ENCODE data around the gene SPOP. TPM values are rescaled to one million over a fixed set of nuclear protein-coding genes. Genes with fewer than 3 reads are reported as not detected.
A peak's percentile ranks its signal among the peaks of the same experiment; 100 is the strongest.

The SPOP gene
- total RNA-seq, 1 experiment from 2014 or later: 58.0 TPM

DNA sequence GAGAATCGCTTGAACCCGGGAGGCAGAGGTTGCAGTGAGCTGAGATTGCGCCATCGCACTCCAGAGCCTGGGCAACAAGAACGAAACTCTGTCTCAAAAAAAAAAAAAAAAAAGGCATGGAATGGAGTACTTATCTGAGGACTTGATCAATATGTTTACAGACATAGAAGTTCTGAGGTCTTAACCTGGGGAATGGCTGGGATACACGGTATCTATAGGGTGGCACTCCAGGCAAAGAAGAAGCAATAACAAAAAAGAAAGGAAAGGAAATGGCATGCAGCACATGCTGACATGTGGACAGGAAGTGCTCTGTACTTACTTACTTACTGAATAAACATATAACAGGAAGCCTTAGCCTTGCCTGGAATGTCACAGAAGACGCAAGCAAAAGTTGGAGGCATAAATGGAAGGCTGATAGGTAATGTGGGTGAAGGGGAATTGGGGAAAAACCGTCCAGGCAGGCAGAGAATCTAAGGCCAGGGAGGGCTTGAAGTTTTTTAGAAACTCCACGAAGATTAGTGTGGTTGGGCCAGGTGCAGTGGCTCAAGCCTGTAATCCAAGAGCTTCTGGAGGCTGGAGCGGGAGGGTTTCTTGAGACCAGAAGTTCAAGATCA, 10.1 kb upstream of the SPOP start:
- no peaks in the 10 kb centered on the region for H3K9me3 ChIP-seq (ENCODE audit: control insufficient read depth, insufficient read depth, low read depth, low read length)
- no peak overlapping the region for H3K4me3 ChIP-seq (ENCODE audit: low read depth in 2 of 2, low read length in 2 of 2)
- peak overlapping the region; percentile 2; the same call in 1 of the 2 replicates for H3K27ac ChIP-seq (ENCODE audit: low read length)
- ATAC-seq: peak; percentile 47; the same call in 1 of the 2 replicates
- intact Hi-C loops (cut with micrococcal nuclease; ENCODE audit: unreplicated experiment) (no loop called here), in situ Hi-C loops (cut with HindIII; ENCODE audit: low pct_unique_long_range_greater_than_20kb, low sequenced_read_pairs) (no loop called here)
- ChIA-PET POLR2A (no interaction called here), CTCF (interaction anchor here (0.6 kb wide), 1 partner anchor 248 kb away, joined by 8 read pairs; no protein-coding TSS in a partner anchor)
- no peaks in the 10 kb centered on the region for H3K36me3 ChIP-seq (ENCODE audit: control insufficient read depth, insufficient read depth, low read length)
- DNase-seq (ENCODE audit: low read depth, low spot score): no peak
- H3K4me1 ChIP-seq (ENCODE audit: control insufficient read depth, insufficient read depth, low read length): no peaks in the 10 kb centered on the region
- no TSS peak for BruUV-seq (replicated peaks)
- H3K27me3 ChIP-seq (ENCODE audit: control insufficient read depth, insufficient read depth, low read length): no peaks in the 10 kb centered on the region
- no peak for TF ChIP-seq TCF7L2 (IDR thresholded peaks at IDR 0.05; ENCODE audit: low read depth, low read length)
- TF ChIP-seq, protein P1, sequence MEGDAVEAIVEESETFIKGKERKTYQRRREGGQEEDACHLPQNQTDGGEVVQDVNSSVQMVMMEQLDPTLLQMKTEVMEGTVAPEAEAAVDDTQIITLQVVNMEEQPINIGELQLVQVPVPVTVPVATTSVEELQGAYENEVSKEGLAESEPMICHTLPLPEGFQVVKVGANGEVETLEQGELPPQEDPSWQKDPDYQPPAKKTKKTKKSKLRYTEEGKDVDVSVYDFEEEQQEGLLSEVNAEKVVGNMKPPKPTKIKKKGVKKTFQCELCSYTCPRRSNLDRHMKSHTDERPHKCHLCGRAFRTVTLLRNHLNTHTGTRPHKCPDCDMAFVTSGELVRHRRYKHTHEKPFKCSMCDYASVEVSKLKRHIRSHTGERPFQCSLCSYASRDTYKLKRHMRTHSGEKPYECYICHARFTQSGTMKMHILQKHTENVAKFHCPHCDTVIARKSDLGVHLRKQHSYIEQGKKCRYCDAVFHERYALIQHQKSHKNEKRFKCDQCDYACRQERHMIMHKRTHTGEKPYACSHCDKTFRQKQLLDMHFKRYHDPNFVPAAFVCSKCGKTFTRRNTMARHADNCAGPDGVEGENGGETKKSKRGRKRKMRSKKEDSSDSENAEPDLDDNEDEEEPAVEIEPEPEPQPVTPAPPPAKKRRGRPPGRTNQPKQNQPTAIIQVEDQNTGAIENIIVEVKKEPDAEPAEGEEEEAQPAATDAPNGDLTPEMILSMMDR (IDR thresholded peaks at IDR 0.05): no peak
- TF ChIP-seq, protein P2, sequence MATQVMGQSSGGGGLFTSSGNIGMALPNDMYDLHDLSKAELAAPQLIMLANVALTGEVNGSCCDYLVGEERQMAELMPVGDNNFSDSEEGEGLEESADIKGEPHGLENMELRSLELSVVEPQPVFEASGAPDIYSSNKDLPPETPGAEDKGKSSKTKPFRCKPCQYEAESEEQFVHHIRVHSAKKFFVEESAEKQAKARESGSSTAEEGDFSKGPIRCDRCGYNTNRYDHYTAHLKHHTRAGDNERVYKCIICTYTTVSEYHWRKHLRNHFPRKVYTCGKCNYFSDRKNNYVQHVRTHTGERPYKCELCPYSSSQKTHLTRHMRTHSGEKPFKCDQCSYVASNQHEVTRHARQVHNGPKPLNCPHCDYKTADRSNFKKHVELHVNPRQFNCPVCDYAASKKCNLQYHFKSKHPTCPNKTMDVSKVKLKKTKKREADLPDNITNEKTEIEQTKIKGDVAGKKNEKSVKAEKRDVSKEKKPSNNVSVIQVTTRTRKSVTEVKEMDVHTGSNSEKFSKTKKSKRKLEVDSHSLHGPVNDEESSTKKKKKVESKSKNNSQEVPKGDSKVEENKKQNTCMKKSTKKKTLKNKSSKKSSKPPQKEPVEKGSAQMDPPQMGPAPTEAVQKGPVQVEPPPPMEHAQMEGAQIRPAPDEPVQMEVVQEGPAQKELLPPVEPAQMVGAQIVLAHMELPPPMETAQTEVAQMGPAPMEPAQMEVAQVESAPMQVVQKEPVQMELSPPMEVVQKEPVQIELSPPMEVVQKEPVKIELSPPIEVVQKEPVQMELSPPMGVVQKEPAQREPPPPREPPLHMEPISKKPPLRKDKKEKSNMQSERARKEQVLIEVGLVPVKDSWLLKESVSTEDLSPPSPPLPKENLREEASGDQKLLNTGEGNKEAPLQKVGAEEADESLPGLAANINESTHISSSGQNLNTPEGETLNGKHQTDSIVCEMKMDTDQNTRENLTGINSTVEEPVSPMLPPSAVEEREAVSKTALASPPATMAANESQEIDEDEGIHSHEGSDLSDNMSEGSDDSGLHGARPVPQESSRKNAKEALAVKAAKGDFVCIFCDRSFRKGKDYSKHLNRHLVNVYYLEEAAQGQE (IDR thresholded peaks at IDR 0.05; ENCODE audit: insufficient read depth in 1 of 2, low read depth in 2 of 2, low read length in 1 of 2): no peak
- no peak for TF ChIP-seq SIN3A (IDR thresholded peaks at IDR 0.05; ENCODE audit: borderline replicate concordance, insufficient read depth, low read depth, low read length)
- no peak for TF ChIP-seq POLR2AphosphoS5 (IDR thresholded peaks at IDR 0.05; ENCODE audit: low read depth, low read length)

DNA sequence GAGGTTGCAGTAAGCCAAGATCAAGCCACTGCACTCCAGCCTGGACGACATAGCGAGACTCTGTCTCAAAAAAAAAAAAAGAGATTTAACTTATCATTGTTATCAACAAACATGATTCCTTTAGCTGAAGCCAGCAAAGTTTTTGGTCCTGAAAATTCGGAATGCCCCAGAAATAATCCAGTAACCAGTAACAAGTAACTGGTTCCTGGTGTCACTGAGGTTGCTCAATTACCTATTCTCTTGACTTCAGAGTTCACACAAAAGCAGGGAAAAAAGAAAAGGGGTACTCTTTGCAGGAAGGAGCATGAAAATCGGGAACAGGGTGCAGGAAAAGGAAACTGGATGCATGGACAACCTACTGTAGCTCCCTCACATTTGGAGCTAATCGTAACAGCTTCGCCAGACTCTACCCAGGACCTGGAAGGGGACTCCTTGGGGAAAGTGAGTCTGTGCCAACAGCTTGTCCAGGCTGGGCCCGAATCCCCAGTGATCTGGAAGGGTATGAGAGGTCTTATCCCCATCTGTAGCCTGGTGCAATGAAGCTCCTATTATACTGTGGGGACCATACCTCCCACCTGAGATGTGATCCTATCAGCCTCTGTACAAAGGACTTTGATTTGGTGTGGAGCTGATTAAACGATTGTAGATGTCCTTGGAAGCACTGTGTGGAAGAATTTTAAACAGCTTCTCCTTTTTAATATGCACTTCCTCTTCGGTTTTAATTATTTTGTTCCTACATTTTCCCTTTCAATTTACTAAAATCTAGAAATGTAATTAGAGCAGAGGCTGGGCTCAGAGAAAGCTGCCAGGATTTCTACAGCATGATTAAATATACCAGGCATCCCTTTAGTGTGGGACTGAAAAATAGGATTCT, 3.4 kb upstream of the SPOP start:
- CTCF ChIA-PET: interaction anchor here (0.6 kb wide), 1 partner anchor 9 kb away, joined by 4 read pairs; no protein-coding TSS in a partner anchor
- no peaks in the 10 kb centered on the region for H3K9me3 ChIP-seq (ENCODE audit: control insufficient read depth, insufficient read depth, low read depth, low read length)
- H3K4me3 ChIP-seq (ENCODE audit: low read depth in 2 of 2, low read length in 2 of 2): no peak overlapping the region
- H3K27me3 ChIP-seq (ENCODE audit: control insufficient read depth, insufficient read depth, low read length): no peaks in the 10 kb centered on the region
- in situ Hi-C loops (cut with HindIII; ENCODE audit: low pct_unique_long_range_greater_than_20kb, low sequenced_read_pairs) (no loop called here), intact Hi-C loops (cut with micrococcal nuclease; ENCODE audit: unreplicated experiment) (no loop called here)
- H3K27ac ChIP-seq (ENCODE audit: low read length): no peak overlapping the region
- POLR2A ChIA-PET: no interaction called here
- no peak for ATAC-seq
- no TSS peak for BruUV-seq (replicated peaks)
- TF ChIP-seq, protein P1 (IDR thresholded peaks at IDR 0.05): no peak
- TF ChIP-seq, protein P2 (IDR thresholded peaks at IDR 0.05; ENCODE audit: insufficient read depth in 1 of 2, low read depth in 2 of 2, low read length in 1 of 2): no peak
- TF ChIP-seq POLR2AphosphoS5 (IDR thresholded peaks at IDR 0.05; ENCODE audit: low read depth, low read length): no peak
- no peak for TF ChIP-seq SIN3A (IDR thresholded peaks at IDR 0.05; ENCODE audit: borderline replicate concordance, insufficient read depth, low read depth, low read length)
- no peak for DNase-seq (ENCODE audit: low read depth, low spot score)
- H3K4me1 ChIP-seq (ENCODE audit: control insufficient read depth, insufficient read depth, low read length): peaks cover 4% of the 10 kb centered on the region
- peaks cover 7% of the 10 kb centered on the region; the same call in 1 of the 2 replicates for H3K36me3 ChIP-seq (ENCODE audit: control insufficient read depth, insufficient read depth, low read length)
